22Rv1 (cell line): Measurements from ENCODE around the gene ZBTB20.

Experiments
- ZFX ChIP-seq: fragments of 450-650 bp; IDR thresholded peaks from 2 replicates; pipeline ENCODE4 v1.6.1; 2017; ENCODE audit warnings: antibody characterized with exemption, borderline replicate concordance
- TF ChIP-seq, protein P1 (sequence below): fragments of 450-650 bp; IDR thresholded peaks from 2 replicates; pipeline ENCODE4 v1.5.1; 2017; ENCODE audit warnings: mild to moderate bottlenecking

DNA sequence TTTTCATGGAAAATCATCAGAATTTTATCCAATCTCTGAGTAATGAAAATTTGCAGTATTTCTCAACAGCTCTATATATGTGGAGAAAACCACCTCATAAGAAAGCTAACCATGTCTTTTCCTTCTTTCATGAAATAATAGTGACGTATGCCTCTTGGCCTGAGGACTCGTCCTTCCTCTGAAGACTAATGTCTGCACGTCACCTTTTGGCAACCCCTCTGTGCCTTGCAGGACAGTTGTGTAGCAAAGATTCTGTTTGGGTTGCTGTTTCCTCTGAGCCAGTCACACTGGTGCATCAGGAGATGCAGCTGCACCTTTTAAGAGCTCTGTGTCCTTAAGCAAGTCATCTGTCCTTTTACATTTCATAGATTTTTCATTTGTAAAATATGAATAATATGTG, 684.3 kb downstream of the ZBTB20 start:
- TF ChIP-seq, protein P1, sequence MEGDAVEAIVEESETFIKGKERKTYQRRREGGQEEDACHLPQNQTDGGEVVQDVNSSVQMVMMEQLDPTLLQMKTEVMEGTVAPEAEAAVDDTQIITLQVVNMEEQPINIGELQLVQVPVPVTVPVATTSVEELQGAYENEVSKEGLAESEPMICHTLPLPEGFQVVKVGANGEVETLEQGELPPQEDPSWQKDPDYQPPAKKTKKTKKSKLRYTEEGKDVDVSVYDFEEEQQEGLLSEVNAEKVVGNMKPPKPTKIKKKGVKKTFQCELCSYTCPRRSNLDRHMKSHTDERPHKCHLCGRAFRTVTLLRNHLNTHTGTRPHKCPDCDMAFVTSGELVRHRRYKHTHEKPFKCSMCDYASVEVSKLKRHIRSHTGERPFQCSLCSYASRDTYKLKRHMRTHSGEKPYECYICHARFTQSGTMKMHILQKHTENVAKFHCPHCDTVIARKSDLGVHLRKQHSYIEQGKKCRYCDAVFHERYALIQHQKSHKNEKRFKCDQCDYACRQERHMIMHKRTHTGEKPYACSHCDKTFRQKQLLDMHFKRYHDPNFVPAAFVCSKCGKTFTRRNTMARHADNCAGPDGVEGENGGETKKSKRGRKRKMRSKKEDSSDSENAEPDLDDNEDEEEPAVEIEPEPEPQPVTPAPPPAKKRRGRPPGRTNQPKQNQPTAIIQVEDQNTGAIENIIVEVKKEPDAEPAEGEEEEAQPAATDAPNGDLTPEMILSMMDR = no peak
- TF ChIP-seq ZFX = no peak
